B cell (primary cell): ENCODE measurements around the gene HCN2.

Source experiments
- CTCF ChIP-seq: fragments of 200-600 bp; IDR thresholded peaks from one replicate; pipeline ENCODE4 v1.8.0; 2022; ENCODE audit warnings: antibody characterized with exemption, mild to moderate bottlenecking
- EZH2 ChIP-seq: IDR thresholded peaks from 2 replicates; pipeline ENCODE4 v1.6.1; 2012; ENCODE audit warnings: borderline replicate concordance, low read depth, mild to moderate bottlenecking, moderate library complexity, low read length; ENCODE audit not compliant: insufficient read depth, poor library complexity, severe bottlenecking

- TF ChIP-seq EZH2 (no peak), CTCF (no peak)
These were observed 28.0 kb downstream of the HCN2 start for GRCh38 chr19:617551-618246.
